Measurements from ENCODE around the gene WRAP73.

Gene WRAP73

DNA sequence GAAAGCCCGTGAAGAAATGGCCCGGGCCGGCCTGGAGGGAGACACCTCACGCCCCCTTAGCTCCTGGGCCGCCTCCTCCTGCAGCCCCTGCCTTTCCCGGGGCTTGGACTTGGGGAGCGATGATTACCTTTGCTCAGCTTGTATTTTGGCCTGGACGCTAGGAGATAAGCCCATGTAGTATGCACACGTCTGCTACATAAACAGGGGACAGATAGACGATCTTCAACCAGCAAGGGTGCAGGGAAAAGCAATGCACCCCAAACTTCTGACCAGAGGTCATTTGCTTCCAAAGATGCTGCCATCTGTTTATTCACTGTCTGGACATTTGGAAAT, 3.3 kb upstream of the WRAP73 start:
- peak overlapping the region; percentile 68 for H3K4me3 ChIP-seq (ENCODE audit: low read depth, low read length)
- TF ChIP-seq, protein P1, sequence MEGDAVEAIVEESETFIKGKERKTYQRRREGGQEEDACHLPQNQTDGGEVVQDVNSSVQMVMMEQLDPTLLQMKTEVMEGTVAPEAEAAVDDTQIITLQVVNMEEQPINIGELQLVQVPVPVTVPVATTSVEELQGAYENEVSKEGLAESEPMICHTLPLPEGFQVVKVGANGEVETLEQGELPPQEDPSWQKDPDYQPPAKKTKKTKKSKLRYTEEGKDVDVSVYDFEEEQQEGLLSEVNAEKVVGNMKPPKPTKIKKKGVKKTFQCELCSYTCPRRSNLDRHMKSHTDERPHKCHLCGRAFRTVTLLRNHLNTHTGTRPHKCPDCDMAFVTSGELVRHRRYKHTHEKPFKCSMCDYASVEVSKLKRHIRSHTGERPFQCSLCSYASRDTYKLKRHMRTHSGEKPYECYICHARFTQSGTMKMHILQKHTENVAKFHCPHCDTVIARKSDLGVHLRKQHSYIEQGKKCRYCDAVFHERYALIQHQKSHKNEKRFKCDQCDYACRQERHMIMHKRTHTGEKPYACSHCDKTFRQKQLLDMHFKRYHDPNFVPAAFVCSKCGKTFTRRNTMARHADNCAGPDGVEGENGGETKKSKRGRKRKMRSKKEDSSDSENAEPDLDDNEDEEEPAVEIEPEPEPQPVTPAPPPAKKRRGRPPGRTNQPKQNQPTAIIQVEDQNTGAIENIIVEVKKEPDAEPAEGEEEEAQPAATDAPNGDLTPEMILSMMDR (IDR thresholded peaks at IDR 0.05; ENCODE audit: low read depth, low read length, missing control alignments) = no peak
- DNase-seq (ENCODE audit: low read depth) = no peak

- DNase-seq (ENCODE audit: low read depth) = no peak
- TF ChIP-seq, protein P1 (IDR thresholded peaks at IDR 0.05; ENCODE audit: low read depth, low read length, missing control alignments) = no peak
- H3K4me3 ChIP-seq (ENCODE audit: low read depth, low read length) = peak overlapping the region; percentile 68
These were observed 2.8 kb upstream of the WRAP73 start for GRCh38 chr1:3652548-3653285.

DNA sequence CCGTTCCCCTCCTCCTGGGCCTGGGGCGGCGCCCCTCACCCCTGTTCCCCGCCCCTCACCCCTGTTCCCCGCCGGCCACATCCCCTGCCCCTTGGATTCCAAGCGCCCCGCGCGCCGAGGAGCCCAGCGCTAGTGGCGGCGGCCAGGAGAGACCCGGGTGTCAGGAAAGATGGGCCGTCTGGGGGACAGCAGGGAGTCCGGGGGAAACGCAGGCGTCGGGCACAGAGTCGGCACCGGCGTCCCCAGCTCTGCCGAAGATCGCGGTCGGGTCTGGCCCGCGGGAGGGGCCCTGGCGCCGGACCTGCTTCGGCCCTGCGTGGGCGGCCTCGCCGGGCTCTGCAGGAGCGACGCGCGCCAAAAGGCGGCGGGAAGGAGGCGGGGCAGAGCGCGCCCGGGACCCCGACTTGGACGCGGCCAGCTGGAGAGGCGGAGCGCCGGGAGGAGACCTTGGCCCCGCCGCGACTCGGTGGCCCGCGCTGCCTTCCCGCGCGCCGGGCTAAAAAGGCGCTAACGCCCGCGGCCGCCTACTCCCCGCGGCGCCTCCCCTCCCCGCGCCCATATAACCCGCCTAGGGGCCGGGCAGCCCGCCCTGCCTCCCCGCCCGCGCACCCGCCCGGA, 2.1 kb upstream of the WRAP73 start, which contains the start of gene TP73:
Gene TP73 (plus strand): TSS at position 587 of the 618 bp plus-strand sequence. CDS start 29,850 bp downstream, outside the sequence.
- TF ChIP-seq, protein P1 (IDR thresholded peaks at IDR 0.05; ENCODE audit: low read depth, low read length, missing control alignments) = no peak
- peak; percentile 29 for DNase-seq (ENCODE audit: low read depth)
- H3K4me3 ChIP-seq (ENCODE audit: low read depth, low read length) = peak within 1 kb of the TSS; percentile 68

DNA sequence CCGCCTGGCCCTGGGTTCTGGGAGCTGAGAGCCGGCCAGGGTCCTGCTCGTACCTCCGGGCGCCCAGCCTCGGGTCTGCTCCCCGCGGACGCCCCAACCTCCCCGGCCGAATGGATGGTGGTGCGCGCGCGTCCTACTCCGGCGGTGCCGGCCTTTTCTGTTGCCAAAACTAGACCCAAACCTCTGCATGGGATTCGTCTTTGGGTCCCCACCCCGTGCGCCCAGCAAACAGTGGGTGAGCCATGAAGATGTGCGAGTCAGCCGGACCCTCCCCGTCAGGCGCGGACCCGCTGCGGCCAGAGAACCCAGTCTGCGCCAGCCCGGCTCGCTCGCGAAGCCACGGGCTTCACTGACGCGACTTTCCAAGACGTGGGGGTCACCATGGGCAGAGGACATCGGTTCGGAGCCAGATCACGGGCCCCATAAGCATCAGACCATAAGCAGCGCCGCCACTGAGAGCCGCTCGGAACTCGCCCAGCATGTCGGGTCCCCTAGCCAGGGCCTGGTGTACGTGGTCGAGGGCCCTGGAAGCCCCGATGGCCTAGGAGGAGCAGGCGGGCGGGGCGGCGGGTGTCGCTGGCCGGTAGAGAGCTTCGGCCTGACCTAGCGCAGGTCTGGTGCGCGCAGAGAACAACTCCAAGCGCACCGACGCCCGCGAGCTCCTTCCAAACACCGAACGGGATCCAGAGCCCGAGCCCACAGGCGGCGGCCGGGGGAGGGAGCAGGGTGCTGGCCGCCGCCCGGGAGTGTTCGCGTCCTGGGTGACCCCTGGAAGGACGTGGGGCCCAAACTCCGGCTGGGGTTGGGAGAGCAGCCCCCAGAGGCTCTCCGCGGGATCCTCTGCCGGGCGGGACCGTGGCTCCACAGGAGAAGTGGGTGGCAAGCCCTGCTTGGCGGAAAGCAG, 1.4 kb upstream of the WRAP73 start:
- no peak for DNase-seq (ENCODE audit: low read depth)
- peak overlapping the region; percentile 68 for H3K4me3 ChIP-seq (ENCODE audit: low read depth, low read length)
- TF ChIP-seq, protein P1 (IDR thresholded peaks at IDR 0.05; ENCODE audit: low read depth, low read length, missing control alignments) = no peak

DNA sequence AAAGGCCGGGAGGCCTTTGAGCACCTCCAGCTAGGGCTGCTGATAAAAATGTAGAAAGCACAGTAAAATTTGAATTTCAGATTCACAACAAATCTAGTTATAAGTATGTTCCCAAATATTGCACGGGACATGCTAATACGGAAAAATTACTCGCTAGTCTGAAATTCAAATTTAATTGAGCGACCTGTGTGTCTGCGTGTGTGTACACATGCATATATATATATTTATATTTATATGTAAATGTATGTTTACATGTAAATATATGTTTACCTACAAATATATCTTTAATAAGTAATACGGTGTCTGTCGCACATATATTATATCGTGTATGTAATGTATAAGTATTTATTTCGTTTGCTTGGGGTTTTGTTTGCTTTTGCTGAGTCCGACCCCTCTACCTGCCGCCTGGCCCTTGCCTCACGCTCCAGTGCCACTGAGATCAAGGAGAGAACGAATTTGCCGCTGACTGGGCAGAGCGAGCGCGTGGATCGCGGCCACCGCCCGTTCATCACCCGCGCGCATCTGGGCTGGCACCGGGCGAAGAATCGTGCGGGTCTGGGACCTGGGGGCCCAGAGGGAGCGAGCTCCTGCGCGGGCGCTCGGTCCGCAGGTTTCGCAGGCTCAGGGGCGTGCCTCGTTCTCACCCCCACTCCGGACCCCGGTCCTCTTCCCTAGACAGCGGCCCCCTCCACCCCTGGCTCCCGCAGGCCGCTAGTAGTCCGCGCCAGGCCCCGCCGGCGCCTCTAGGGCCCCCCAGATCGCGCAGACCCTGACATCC, 534 bp upstream of the WRAP73 start:
- TF ChIP-seq, protein P1 (IDR thresholded peaks at IDR 0.05; ENCODE audit: low read depth, low read length, missing control alignments) = no peak
- no peak for DNase-seq (ENCODE audit: low read depth)
- peak overlapping the region; percentile 68 for H3K4me3 ChIP-seq (ENCODE audit: low read depth, low read length)

GRCh38 chr1:3646596-3646995, 3.3 kb downstream of the WRAP73 start:
- no peak overlapping the region for H3K4me3 ChIP-seq (ENCODE audit: low read depth, low read length)
- TF ChIP-seq, protein P1 (IDR thresholded peaks at IDR 0.05; ENCODE audit: low read depth, low read length, missing control alignments) = no peak

More at GRCh38 chr1:3646596-3646995, 3.3 kb downstream of the WRAP73 start:
- DNase-seq (ENCODE audit: low read depth) = no peak

Measured in GM12864 (cell line).